H1 (cell line): ENCODE data around the gene KRABD2.

Experiments
- CBX8 ChIP-seq: fragments of 300-800, 300-1000 bp; sonication (generic); IDR thresholded peaks from 2 replicates; pipeline ENCODE4 v1.7.1; 2016; ENCODE audit warnings: low read depth, low read length, borderline replicate concordance
- CHD2 ChIP-seq: IDR thresholded peaks from 2 replicates; pipeline ENCODE4 v1.6.1; 2012; ENCODE audit warnings: low read length, improper control_type of control experiment
- CHD7 ChIP-seq: fragments of 300-600 bp; sonication (generic); IDR thresholded peaks from 2 replicates; pipeline ENCODE4 v1.7.1; 2012; ENCODE audit warnings: low read length, moderate library complexity, mild to moderate bottlenecking, inconsistent platforms; ENCODE audit not compliant: insufficient replicate concordance
- HDAC2 ChIP-seq, 2 experiments: fragments of 300-600 bp in 1 of 2; sonication (generic) in 1 of 2; IDR thresholded peaks; 2 replicates each; pipeline ENCODE4 v1.6.1; 2011 to 2012; ENCODE audit warnings: low read depth in 2 of 2, low read length in 2 of 2, mild to moderate bottlenecking in 2 of 2, moderate library complexity in 2 of 2, borderline replicate concordance in 1 of 2, inconsistent platforms in 1 of 2

Gene KRABD2

GRCh38 chr17:8353736-8354135 is 22.8 kb downstream of the KRABD2 start (continued):
- TF ChIP-seq CHD7 (no peak), HDAC2 (IDR thresholded peaks at IDR 0.05; ENCODE audit: borderline replicate concordance in 1 of 2, low read depth in 2 of 2, low read length in 2 of 2) (no peak), CBX8 (no peak), CHD2 (no peak)
